HEK293 (cell line): Measurements from ENCODE around the gene ATP13A4.

Experiments
- CTCF ChIP-seq: fragments of 450-650 bp; formaldehyde crosslinking; IDR thresholded peaks from 2 replicates; pipeline ENCODE4 v1.5.1; 2016; ENCODE audit warnings: missing biosample characterization, missing genetic modification characterization
- KLF10 ChIP-seq: fragments of 450-650 bp; IDR thresholded peaks from 2 replicates; pipeline ENCODE4 v1.5.1; 2018; ENCODE audit warnings: missing biosample characterization, mild to moderate bottlenecking, missing genetic modification characterization
- KLF16 ChIP-seq: fragments of 450-650 bp; formaldehyde crosslinking; IDR thresholded peaks from 2 replicates; pipeline ENCODE4 v1.5.1; 2017; ENCODE audit warnings: missing biosample characterization, missing genetic modification characterization
- PATZ1 ChIP-seq: fragments of 450-650 bp; formaldehyde crosslinking; IDR thresholded peaks from 2 replicates; pipeline ENCODE4 v1.5.1; 2016; ENCODE audit warnings: missing biosample characterization, missing genetic modification characterization
- ZBTB21 ChIP-seq: fragments of 450-650 bp; formaldehyde crosslinking; IDR thresholded peaks from 2 replicates; pipeline ENCODE4 v1.5.1; 2017; ENCODE audit warnings: missing biosample characterization, missing genetic modification characterization
- ZNF121 ChIP-seq: fragments of 450-650 bp; formaldehyde crosslinking; IDR thresholded peaks from 2 replicates; pipeline ENCODE4 v1.5.1; 2016; ENCODE audit warnings: missing biosample characterization, missing genetic modification characterization
- ZNF140 ChIP-seq: fragments of 450-650 bp; formaldehyde crosslinking; IDR thresholded peaks from 2 replicates; pipeline ENCODE4 v1.5.1; 2016; ENCODE audit warnings: missing biosample characterization, missing genetic modification characterization
- ZNF449 ChIP-seq: fragments of 450-650 bp; formaldehyde crosslinking; IDR thresholded peaks from 2 replicates; pipeline ENCODE4 v1.5.1; 2017; ENCODE audit warnings: missing biosample characterization, mild to moderate bottlenecking, missing genetic modification characterization, moderate library complexity
- ZNF596 ChIP-seq: fragments of 450-650 bp; IDR thresholded peaks from 2 replicates; pipeline ENCODE4 v1.5.0; 2018; ENCODE audit warnings: missing biosample characterization, mild to moderate bottlenecking, missing genetic modification characterization, moderate library complexity
- ZNF645 ChIP-seq: fragments of 450-650 bp; formaldehyde crosslinking; IDR thresholded peaks from 2 replicates; pipeline ENCODE4; 2016; ENCODE audit warnings: missing biosample characterization, missing genetic modification characterization
- ZNF660 ChIP-seq: fragments of 450-650 bp; IDR thresholded peaks from 2 replicates; pipeline ENCODE4 v1.5.1; 2018; ENCODE audit warnings: missing biosample characterization, mild to moderate bottlenecking, missing genetic modification characterization

- no peak for TF ChIP-seq ZNF449 (tag by site-specific recombination)
- TF ChIP-seq PATZ1 (tag by site-specific recombination), result no peak
- no peak for TF ChIP-seq ZBTB21
- no peak for TF ChIP-seq CTCF (tag by site-specific recombination)
- TF ChIP-seq ZNF645 (tag by site-specific recombination), result no peak
- no peak for TF ChIP-seq ZNF596 (tag by site-specific recombination)
- no peak for TF ChIP-seq ZNF140 (tag by site-specific recombination)
- no peak for TF ChIP-seq KLF16 (tag by site-specific recombination)
- TF ChIP-seq ZNF660 (tag by site-specific recombination), result no peak
- TF ChIP-seq ZNF121, result no peak
- no peak for TF ChIP-seq KLF10 (tag by site-specific recombination)
Measured at GRCh38 chr3:193418576-193419373, 135.9 kb downstream of the ATP13A4 start.
